ENCODE results near the gene PPP3R1. TPM values are rescaled to one million over a fixed set of nuclear protein-coding genes. Genes with fewer than 3 reads are reported as not detected.

PPP3R1 gene
- total RNA-seq, 1 donor from 2014 or later, result 54.5 TPM

DNA sequence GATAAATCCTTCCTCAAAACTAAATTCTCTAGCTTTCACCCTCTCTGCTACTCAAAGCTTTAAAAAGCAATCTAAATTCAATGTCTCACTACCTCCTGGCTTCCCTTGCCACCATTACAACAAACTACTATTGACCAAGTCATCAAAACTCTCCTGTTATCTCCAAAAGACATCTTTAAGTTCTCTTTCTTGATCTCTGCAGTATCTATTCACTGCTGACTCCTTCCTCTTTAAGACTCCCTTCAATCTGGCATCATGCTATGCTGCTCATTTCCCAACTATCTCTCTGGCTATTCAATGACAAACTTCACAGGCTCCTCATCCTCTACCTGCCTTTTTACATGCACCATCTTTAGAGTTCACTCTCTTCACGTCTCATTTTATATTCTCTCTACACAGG, 5.9 kb downstream of the PPP3R1 start:
- ATAC-seq (no peak), DNase-seq (no peak)
- TF ChIP-seq, protein P1, sequence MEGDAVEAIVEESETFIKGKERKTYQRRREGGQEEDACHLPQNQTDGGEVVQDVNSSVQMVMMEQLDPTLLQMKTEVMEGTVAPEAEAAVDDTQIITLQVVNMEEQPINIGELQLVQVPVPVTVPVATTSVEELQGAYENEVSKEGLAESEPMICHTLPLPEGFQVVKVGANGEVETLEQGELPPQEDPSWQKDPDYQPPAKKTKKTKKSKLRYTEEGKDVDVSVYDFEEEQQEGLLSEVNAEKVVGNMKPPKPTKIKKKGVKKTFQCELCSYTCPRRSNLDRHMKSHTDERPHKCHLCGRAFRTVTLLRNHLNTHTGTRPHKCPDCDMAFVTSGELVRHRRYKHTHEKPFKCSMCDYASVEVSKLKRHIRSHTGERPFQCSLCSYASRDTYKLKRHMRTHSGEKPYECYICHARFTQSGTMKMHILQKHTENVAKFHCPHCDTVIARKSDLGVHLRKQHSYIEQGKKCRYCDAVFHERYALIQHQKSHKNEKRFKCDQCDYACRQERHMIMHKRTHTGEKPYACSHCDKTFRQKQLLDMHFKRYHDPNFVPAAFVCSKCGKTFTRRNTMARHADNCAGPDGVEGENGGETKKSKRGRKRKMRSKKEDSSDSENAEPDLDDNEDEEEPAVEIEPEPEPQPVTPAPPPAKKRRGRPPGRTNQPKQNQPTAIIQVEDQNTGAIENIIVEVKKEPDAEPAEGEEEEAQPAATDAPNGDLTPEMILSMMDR (IDR thresholded peaks at IDR 0.05), result no peak
- H3K36me3 ChIP-seq, result peaks cover 2% of the 10 kb centered on the region
- H3K27ac ChIP-seq, result no peak overlapping the region
- no peak overlapping the region for H3K4me3 ChIP-seq
- intact Hi-C loops (cut with DNase I), result no loop called here
- H3K4me1 ChIP-seq, result peaks cover 81% of the 10 kb centered on the region
- H3K9me3 ChIP-seq, result no peaks in the 10 kb centered on the region
- no peaks in the 10 kb centered on the region for H3K27me3 ChIP-seq (ENCODE audit: low read depth)

- Histone ChIP-seq H3K4me3 (no peak overlapping the region), H3K27me3 (ENCODE audit: low read depth) (no peaks in the 10 kb centered on the region), H3K36me3 (peaks cover 4% of the 10 kb centered on the region), H3K4me1 (peaks cover 89% of the 10 kb centered on the region), H3K9me3 (no peaks in the 10 kb centered on the region), H3K27ac (no peak overlapping the region)
- intact Hi-C loops (cut with DNase I), result no loop called here
- TF ChIP-seq, protein P1 (IDR thresholded peaks at IDR 0.05), result no peak
- DNase-seq (no peak), ATAC-seq (no peak)
Observed at GRCh38 chr2:68245672-68246071, 6.7 kb downstream of the PPP3R1 start.

DNA sequence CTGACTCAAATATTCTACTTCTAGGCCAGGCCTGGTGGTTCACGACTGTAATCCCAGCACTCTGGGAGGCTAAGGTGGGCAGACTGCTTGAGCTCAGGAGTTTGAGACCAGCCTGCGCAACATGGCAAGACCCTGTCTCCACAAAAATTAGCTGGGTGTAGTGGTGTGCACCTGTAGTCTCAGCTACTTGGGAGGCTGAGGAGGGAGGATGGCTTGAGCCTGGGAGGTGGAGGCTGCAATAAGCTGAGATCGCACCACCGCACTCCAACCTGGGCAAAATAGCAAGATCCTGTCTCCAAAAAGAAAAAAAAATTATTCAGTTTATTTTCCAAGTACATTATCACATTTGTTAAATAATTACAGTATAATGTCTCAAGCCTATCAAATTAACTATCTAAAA, 7.3 kb downstream of the PPP3R1 start:
- Histone ChIP-seq H3K27me3 (ENCODE audit: low read depth) (no peaks in the 10 kb centered on the region), H3K27ac (no peak overlapping the region), H3K36me3 (peaks cover 4% of the 10 kb centered on the region), H3K9me3 (no peaks in the 10 kb centered on the region), H3K4me1 (peaks cover 90% of the 10 kb centered on the region), H3K4me3 (no peak overlapping the region)
- DNase-seq (no peak), ATAC-seq (no peak)
- intact Hi-C loops (cut with DNase I), result no loop called here
- TF ChIP-seq, protein P1 (IDR thresholded peaks at IDR 0.05), result no peak

DNA sequence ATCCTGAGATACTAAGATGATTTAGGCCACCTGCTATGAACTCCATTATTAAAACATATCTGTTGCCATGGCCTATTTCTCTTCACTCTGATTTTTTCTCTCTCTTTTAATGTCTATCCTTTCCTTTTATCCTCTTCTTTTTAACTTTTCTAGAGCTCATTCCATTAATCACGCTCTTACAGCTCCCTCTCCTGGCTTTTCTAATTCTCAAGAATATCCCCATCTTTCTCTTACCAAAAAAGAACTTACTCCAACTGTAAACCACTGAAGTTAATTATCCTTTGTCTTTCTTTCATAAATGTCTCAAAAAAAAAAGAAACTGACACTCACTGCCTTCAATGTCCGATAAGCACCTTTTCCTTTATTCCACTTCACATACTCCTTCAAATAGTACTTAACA, 7.9 kb downstream of the PPP3R1 start:
- intact Hi-C loops (cut with DNase I), result no loop called here
- TF ChIP-seq, protein P1 (IDR thresholded peaks at IDR 0.05), result no peak
- H3K4me1 ChIP-seq, result peaks cover 90% of the 10 kb centered on the region

DNA sequence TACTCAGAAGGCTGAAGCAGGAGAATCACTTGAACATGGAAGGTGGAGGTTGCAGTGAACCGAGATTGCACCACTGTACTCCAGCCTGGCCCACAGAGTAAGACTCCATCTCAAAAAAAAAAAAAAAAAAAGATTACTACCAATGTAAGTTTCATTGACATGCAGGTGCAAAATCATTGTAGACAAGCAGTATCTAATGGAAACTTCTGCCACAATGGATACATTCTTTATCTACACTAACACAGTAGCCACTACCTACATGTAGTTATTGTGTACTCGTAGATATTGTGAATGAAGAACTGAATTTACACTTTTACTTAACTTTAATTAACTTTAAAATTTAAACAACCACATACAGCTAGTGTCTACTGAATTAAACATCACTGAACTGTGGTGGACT, 10.6 kb downstream of the PPP3R1 start:
- no peak overlapping the region for H3K27ac ChIP-seq
- TF ChIP-seq, protein P1 (IDR thresholded peaks at IDR 0.05), result no peak
- H3K27me3 ChIP-seq (ENCODE audit: low read depth), result no peaks in the 10 kb centered on the region
- peaks cover 92% of the 10 kb centered on the region for H3K4me1 ChIP-seq
- DNase-seq (no peak), ATAC-seq (no peak)
- peaks cover 4% of the 10 kb centered on the region for H3K36me3 ChIP-seq
- intact Hi-C loops (cut with DNase I), result no loop called here
- H3K4me3 ChIP-seq, result no peak overlapping the region
- H3K9me3 ChIP-seq, result no peaks in the 10 kb centered on the region

More for the DNA sequence above, 7.9 kb downstream of the PPP3R1 start:
- Histone ChIP-seq H3K27me3 (ENCODE audit: low read depth) (no peaks in the 10 kb centered on the region), H3K4me3 (no peak overlapping the region), H3K9me3 (no peaks in the 10 kb centered on the region), H3K27ac (no peak overlapping the region), H3K36me3 (peaks cover 4% of the 10 kb centered on the region)
- DNase-seq (no peak), ATAC-seq (no peak)

DNA sequence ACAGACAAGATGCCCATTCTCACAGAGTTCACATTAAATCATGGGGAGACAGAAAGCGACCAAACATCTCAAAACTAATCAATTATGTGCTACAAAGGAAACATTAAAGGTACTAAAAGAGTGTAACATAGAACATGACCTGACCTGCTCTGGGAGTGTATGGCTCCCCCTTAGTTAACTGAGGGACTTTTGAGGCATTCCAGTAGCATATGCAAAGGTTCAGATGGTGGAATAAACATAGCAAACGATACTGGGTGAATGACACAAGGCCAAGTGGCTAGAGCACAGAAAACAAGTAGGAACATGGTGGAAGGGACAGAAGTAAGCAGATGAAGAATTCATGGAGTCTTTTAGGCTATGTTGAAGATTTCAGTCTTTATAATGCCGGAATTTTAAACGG, 11.9 kb downstream of the PPP3R1 start:
- H3K9me3 ChIP-seq, result no peaks in the 10 kb centered on the region
- ATAC-seq (no peak), DNase-seq (no peak)
- no peaks in the 10 kb centered on the region for H3K27me3 ChIP-seq (ENCODE audit: low read depth)
- TF ChIP-seq, protein P1 (IDR thresholded peaks at IDR 0.05), result no peak
- intact Hi-C loops (cut with DNase I), result no loop called here
- peaks cover 4% of the 10 kb centered on the region for H3K36me3 ChIP-seq
- H3K4me3 ChIP-seq, result no peak overlapping the region
- H3K4me1 ChIP-seq, result peaks cover 91% of the 10 kb centered on the region
- no peak overlapping the region for H3K27ac ChIP-seq

Measured in lower lobe of right lung (tissue), 2 donors.